Measurements from ENCODE around the gene BMX.
A peak's percentile ranks its signal among the peaks of the same experiment; 100 is the strongest.

The BMX gene

DNA sequence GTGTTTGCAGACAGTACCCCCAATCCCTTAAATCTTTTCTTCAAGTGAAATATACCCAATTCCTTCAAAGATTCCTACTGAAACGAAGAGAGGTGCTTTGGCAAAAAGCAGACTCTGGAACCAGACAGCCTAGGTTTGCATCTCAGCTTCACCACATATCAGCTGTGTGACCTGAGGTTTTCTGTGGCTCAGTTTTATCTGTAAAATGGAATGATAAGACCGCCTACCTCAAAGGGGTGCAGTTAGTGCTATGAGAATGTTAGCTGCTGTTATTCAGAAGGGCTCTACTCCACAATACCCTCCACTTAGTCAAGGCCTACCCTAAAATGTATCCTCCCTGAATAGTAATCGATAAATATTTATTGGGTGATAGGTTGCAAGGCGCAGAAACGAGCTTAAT is 8.1 kb upstream of the BMX start:
- no peak for DNase-seq (ENCODE audit: low read depth)
- H3K4me3 ChIP-seq (ENCODE audit: control insufficient read depth, low read depth, low read length): peak overlapping the region; percentile 59
- no peak for TF ChIP-seq CTCF (IDR thresholded peaks at IDR 0.05; ENCODE audit: control insufficient read depth, insufficient read depth, low read depth, low read length, missing control alignments)

DNA sequence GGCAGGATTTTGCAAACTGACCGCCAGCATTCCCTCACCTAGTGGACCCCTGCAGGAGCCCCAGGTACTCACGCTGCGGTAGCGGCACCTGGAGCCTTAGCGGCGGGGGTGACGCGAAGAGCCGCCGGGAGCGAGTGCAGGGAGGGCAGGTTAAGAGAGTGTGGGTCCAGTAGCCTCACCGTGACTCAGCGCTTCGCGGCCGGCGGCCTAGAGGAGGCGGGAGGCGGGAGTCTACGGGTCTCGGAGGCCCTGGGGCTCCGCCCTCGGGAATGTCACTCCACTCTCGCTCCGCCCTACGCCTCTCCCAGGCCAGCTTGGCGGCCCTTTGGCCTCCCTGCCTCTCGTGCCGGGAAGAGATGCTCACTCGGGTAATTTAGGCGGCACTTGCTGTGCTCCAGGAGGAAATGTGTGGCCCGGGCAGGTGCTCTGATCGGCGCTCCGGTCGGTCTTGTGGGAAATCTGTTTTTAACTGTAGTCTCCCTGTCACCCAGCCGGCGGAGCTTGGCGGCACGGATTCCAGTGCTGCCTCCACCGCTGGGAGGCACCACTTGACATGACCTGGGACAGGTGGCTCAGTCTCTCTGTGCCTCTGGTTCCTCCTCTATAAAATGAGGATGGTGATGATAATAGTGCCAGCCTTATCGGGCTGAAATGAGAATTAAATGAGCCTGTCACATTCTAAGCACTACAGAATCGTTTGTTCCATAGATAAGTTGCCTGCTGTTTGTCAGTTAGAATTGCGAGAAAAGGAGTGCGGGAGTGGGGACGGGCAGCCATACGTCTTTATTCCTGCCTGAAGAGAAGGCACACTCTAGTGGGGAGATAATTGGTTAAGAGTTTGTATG is 7.3 kb upstream of the BMX start, which contains the start of gene PIR:
Gene PIR, minus strand, starts transcription at position 216 of the 845 bp plus-strand sequence. CDS start 2,076 bp downstream, outside the sequence.
- DNase-seq (ENCODE audit: low read depth): peak; percentile 29
- H3K4me3 ChIP-seq (ENCODE audit: control insufficient read depth, low read depth, low read length): peak within 1 kb of the TSS; percentile 59
- peak; percentile 48 for TF ChIP-seq CTCF (IDR thresholded peaks at IDR 0.05; ENCODE audit: control insufficient read depth, insufficient read depth, low read depth, low read length, missing control alignments)

DNA sequence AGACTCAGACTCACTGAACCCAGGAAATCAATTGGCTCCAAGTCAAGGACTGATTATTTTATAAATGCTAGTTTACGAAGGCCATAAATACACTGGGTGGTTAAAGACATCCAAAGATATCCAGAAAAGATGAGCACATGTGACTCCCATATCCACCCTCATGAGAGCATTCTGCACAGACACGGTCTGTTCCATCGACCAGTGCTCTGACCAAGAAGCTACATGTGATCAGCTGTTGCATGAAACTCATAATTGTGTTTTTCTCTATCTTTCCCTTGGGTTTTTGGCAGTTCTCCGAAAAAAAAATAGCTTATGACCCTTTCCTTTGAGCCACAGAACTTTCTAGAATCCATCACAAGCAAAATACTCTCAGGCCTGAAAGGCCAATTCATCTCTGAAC is 4.8 kb upstream of the BMX start:
- TF ChIP-seq CTCF (IDR thresholded peaks at IDR 0.05; ENCODE audit: control insufficient read depth, insufficient read depth, low read depth, low read length, missing control alignments): no peak
- DNase-seq (ENCODE audit: low read depth): no peak
- H3K4me3 ChIP-seq (ENCODE audit: control insufficient read depth, low read depth, low read length): no peak overlapping the region

- DNase-seq (ENCODE audit: low read depth): no peak
- TF ChIP-seq CTCF (IDR thresholded peaks at IDR 0.05; ENCODE audit: control insufficient read depth, insufficient read depth, low read depth, low read length, missing control alignments): no peak
- H3K4me3 ChIP-seq (ENCODE audit: control insufficient read depth, low read depth, low read length): no peak overlapping the region
Measured at GRCh38 chrX:15496824-15497223, 3.8 kb upstream of the BMX start.

GRCh38 chrX:15497865-15498264 is 2.7 kb upstream of the BMX start:
- peak; percentile 76 for TF ChIP-seq CTCF (IDR thresholded peaks at IDR 0.05; ENCODE audit: control insufficient read depth, insufficient read depth, low read depth, low read length, missing control alignments)
- H3K4me3 ChIP-seq (ENCODE audit: control insufficient read depth, low read depth, low read length): no peak overlapping the region
- no peak for DNase-seq (ENCODE audit: low read depth)

DNA sequence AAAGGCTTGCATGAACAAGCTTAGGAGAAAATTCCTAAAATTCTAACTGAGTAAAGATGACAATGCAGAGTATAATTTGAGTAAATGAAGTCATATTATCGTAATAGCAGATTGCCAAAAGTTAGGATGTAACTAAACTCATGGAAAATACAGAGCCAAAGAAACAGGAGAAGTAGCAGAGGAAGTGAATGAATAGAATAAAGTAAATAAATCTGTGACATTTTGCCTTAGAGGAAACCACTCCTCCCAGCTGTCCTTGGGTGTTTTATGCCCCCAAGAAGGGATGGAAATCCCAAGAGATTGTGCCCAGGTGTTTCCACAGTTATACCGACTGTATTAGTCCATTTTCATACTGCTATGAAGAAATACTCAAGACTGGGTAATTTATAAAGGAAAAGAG is 1.9 kb upstream of the BMX start:
- DNase-seq (ENCODE audit: low read depth): no peak
- H3K4me3 ChIP-seq (ENCODE audit: control insufficient read depth, low read depth, low read length): no peak overlapping the region
- no peak for TF ChIP-seq CTCF (IDR thresholded peaks at IDR 0.05; ENCODE audit: control insufficient read depth, insufficient read depth, low read depth, low read length, missing control alignments)

All from AG09309 (cell line).